IMR-90 (cell line): ENCODE results near the gene POLR2M. TPM values are rescaled to one million over a fixed set of nuclear protein-coding genes. Genes with fewer than 3 reads are reported as not detected.

Experiments used
- ATAC-seq: fragments of 200-7000 bp; cut with Tn5 transposase; 2 replicates; pipeline ENCODE4 v1.9.1; 2020; ENCODE audit warnings: low read depth, mild to moderate bottlenecking, moderate library complexity
- BruUV-seq: library from RNA; stranded (reverse); fragments of 400-500 nt; replicated peaks from 2 replicates; lab custom pipeline; 2021; lab: Mats Ljungman, UMichigan
- CTCF ChIA-PET: fragments of 300-600 bp; formaldehyde crosslinking; extraction: SDS; loops from one replicate; lab custom pipeline; 2021; ENCODE audit warnings: antibody characterized with exemption; lab: Yijun Ruan, JAX
- POLR2A ChIA-PET: fragments of 300-600 bp; sonication (Branson Sonifier 250); formaldehyde crosslinking; loops from one replicate; lab custom pipeline; 2022; ENCODE audit warnings: antibody characterized with exemption; ENCODE audit not compliant: unreplicated experiment; lab: Charles Lee
- DNase-seq: peaks from one replicate; pipeline ENCODE4 v3.0.0; 2013
- H2AFZ ChIP-seq: replicated peaks from 2 replicates; pipeline ENCODE3; 2013; ENCODE audit warnings: low read length, mild to moderate bottlenecking; ENCODE audit not compliant: poor library complexity
- H2AK5ac ChIP-seq: 2 replicates; pipeline ENCODE4 v1.6.1; 2013; ENCODE audit warnings: low read depth, low read length, inconsistent platforms
- H2AK9ac ChIP-seq: replicated peaks from 2 replicates; pipeline ENCODE3; 2013; ENCODE audit warnings: mild to moderate bottlenecking, low read depth, low read length, moderate library complexity; ENCODE audit not compliant: poor library complexity
- H2BK120ac ChIP-seq: 2 replicates; pipeline ENCODE4 v1.6.1; 2013; ENCODE audit warnings: low read depth, low read length, inconsistent platforms
- H2BK15ac ChIP-seq: 3 replicates; pipeline ENCODE4 v1.6.1; 2013; ENCODE audit warnings: low read depth, low read length, inconsistent platforms
- H2BK20ac ChIP-seq: 2 replicates; pipeline ENCODE4 v1.6.1; 2013; ENCODE audit warnings: low read depth, mild to moderate bottlenecking, inconsistent platforms, low read length, moderate library complexity
- H2BK5ac ChIP-seq: 2 replicates; pipeline ENCODE4 v1.6.1; 2013; ENCODE audit warnings: mild to moderate bottlenecking, low read depth, low read length, inconsistent platforms; ENCODE audit not compliant: poor library complexity, severe bottlenecking
- H3K14ac ChIP-seq: replicated peaks from 2 replicates; pipeline ENCODE4 v1.6.1; 2013; ENCODE audit warnings: low read depth, low read length, inconsistent platforms
- H3K18ac ChIP-seq: 2 replicates; pipeline ENCODE4 v1.6.1; 2013; ENCODE audit warnings: low read depth, low read length, control low read depth
- H3K23ac ChIP-seq: 2 replicates; pipeline ENCODE4 v1.6.1; 2013; ENCODE audit warnings: low read depth, low read length, inconsistent platforms
- H3K27ac ChIP-seq: 2 replicates; pipeline ENCODE4 v1.5.1; 2013; ENCODE audit warnings: mild to moderate bottlenecking, control low read depth, low read length; ENCODE audit not compliant: insufficient read depth
- H3K27me3 ChIP-seq: 2 replicates; pipeline ENCODE4 v1.6.1; 2013; ENCODE audit warnings: low read length; ENCODE audit not compliant: control insufficient read depth, insufficient read depth
- H3K36me3 ChIP-seq: 2 replicates; pipeline ENCODE4 v1.6.1; 2013; ENCODE audit warnings: low read length, mixed read lengths; ENCODE audit not compliant: control insufficient read depth, insufficient read depth
- H3K4ac ChIP-seq: 2 replicates; pipeline ENCODE4 v1.6.1; 2013; ENCODE audit warnings: low read depth, low read length, inconsistent platforms
- H3K4me1 ChIP-seq: 2 replicates; pipeline ENCODE4 v1.6.1; 2013; ENCODE audit warnings: low read length, mixed read lengths; ENCODE audit not compliant: control insufficient read depth, insufficient read depth
- H3K4me2 ChIP-seq: 2 replicates; pipeline ENCODE4 v1.6.1; 2013; ENCODE audit warnings: low read depth, mild to moderate bottlenecking, control low read depth, low read length, moderate library complexity
- H3K4me3 ChIP-seq: 2 replicates; pipeline ENCODE4 v1.5.1; 2013; ENCODE audit warnings: low read depth, mild to moderate bottlenecking, control low read depth, low read length, moderate library complexity; ENCODE audit not compliant: insufficient read depth
- H3K56ac ChIP-seq: 2 replicates; pipeline ENCODE4 v1.6.1; 2013; ENCODE audit warnings: low read length, inconsistent platforms; ENCODE audit not compliant: insufficient read depth; ENCODE audit errors: extremely low read depth
- H3K79me1 ChIP-seq, 2 experiments: 2 replicates each; pipeline ENCODE4 v1.6.1; 2013; ENCODE audit warnings: low read length in 2 of 2, inconsistent platforms in 1 of 2, low read depth in 1 of 2
- H3K9ac ChIP-seq: 2 replicates; pipeline ENCODE4 v1.6.1; 2013; ENCODE audit warnings: low read depth, low read length, control low read depth
- H3K9me1 ChIP-seq: 2 replicates; pipeline ENCODE4 v1.6.1; 2013; ENCODE audit warnings: low read length, inconsistent platforms; ENCODE audit not compliant: insufficient read depth
- H3K9me3 ChIP-seq: 2 replicates; pipeline ENCODE4 v1.6.1; 2013; ENCODE audit warnings: low read length; ENCODE audit not compliant: control insufficient read depth, insufficient read depth
- H4K20me1 ChIP-seq: 2 replicates; pipeline ENCODE4 v1.6.1; 2013; ENCODE audit warnings: low read length, inconsistent platforms; ENCODE audit not compliant: insufficient read depth
- H4K5ac ChIP-seq: 2 replicates; pipeline ENCODE4 v1.6.1; 2013; ENCODE audit warnings: mild to moderate bottlenecking, low read depth, low read length, control low read depth
- H4K8ac ChIP-seq, 2 experiments: 2 replicates each; pipeline ENCODE4 v1.6.1; 2013; ENCODE audit warnings: low read depth in 2 of 2, low read length in 2 of 2, control low read depth in 1 of 2, inconsistent platforms in 1 of 2
- H4K91ac ChIP-seq: 2 replicates; pipeline ENCODE4 v1.6.1; 2013; ENCODE audit warnings: low read depth, low read length, inconsistent platforms; ENCODE audit not compliant: insufficient read depth
- BHLHE40 ChIP-seq: fragments of 150-350 bp; IDR thresholded peaks from 2 replicates; pipeline ENCODE4 v1.6.1; 2016; ENCODE audit warnings: mild to moderate bottlenecking, low read depth, low read length
- CEBPB ChIP-seq: IDR thresholded peaks from 2 replicates; pipeline ENCODE4 v1.6.1; 2012; ENCODE audit warnings: low read depth, low read length, improper control_type of control experiment
- MAFK ChIP-seq: IDR thresholded peaks from 2 replicates; pipeline ENCODE4 v1.6.1; 2012; ENCODE audit warnings: low read depth, low read length, improper control_type of control experiment
- WGBS, 2 experiments: methylation state at CpG; one replicate each; pipeline versions ENCODE4 v1.1.5 to v1.1.7; 2013; ENCODE audit warnings: missing lambda C conversion rate in 2 of 2; ENCODE audit not compliant: insufficient read length in 1 of 2; ENCODE audit errors: extremely low coverage in 2 of 2; 5-methylcytosine and 5-hydroxymethylcytosine counted together
- dilution Hi-C: fragments of 300-500 bp; cut with HindIII; formaldehyde crosslinking; loops from one replicate; pipeline ENCODE4 v1.14.3; 2018; ENCODE audit warnings: low sequenced_read_pairs; ENCODE audit not compliant: unreplicated experiment
- in situ Hi-C: fragments of 300-500 bp; cut with MboI; formaldehyde crosslinking; loops from 3 replicates; pipeline ENCODE4 v1.14.3; 2019; ENCODE audit warnings: low sequenced_read_pairs, inconsistent platforms, mixed read lengths
- intact Hi-C: fragments of 100-400 bp; cut with micrococcal nuclease; formaldehyde crosslinking; loops from 2 replicates; pipeline ENCODE4 v1.10.0; 2022
- polyA plus RNA-seq, 3 experiments: library from polyadenylated mRNA; depleted of rRNA; stranded (reverse); fragments of >200 nt; gene quantifications; 2 replicates each; pipeline ENCODE4 v1.2.3, GENCODE V29; 2012; ENCODE audit warnings: low replicate concordance in 1 of 3
- total RNA-seq: library from RNA; depleted of rRNA; stranded (reverse); fragments of >200 nt; gene quantifications from 2 replicates; pipeline ENCODE4 v1.2.3, GENCODE V29; 2012

POLR2M gene
- total and polyA plus RNA-seq, 2 of the 4 experiments (the other 2 are of a cell fraction): 60.8 to 117 TPM

GRCh38 chr15:57690341-57690966, 16.1 kb upstream of the POLR2M start:
- no peak overlapping the region for H2BK20ac ChIP-seq
- H3K36me3 ChIP-seq: no peaks in the 10 kb centered on the region
- no peaks in the 10 kb centered on the region for H3K79me1 ChIP-seq
- H3K14ac ChIP-seq: no peak overlapping the region
- WGBS, 2 experiments: 84% methylated on average over 5 of the region's 6 CpGs; no CpG with 5 or more reads in 1 of the 2 experiments
- no TSS peak for BruUV-seq
- no peak overlapping the region for H3K56ac ChIP-seq
- H3K27ac ChIP-seq: no peak overlapping the region
- no peaks in the 10 kb centered on the region for H3K9me3 ChIP-seq
- H2BK120ac ChIP-seq: no peak overlapping the region
- TF ChIP-seq MAFK (no peak), BHLHE40 (no peak), CEBPB (no peak)
- no peak overlapping the region for H2AK9ac ChIP-seq
- H2AFZ ChIP-seq: no peak overlapping the region
- no peak overlapping the region for H4K8ac ChIP-seq
- H3K9ac ChIP-seq: no peak overlapping the region
- ChIA-PET CTCF (no interaction called here), POLR2A (no interaction called here)
- no peaks in the 10 kb centered on the region; the same call in 1 of the 2 replicates for H3K27me3 ChIP-seq
- no peaks in the 10 kb centered on the region for H3K9me1 ChIP-seq
- ATAC-seq: no peak
- in situ Hi-C loops (no loop called here), intact Hi-C loops (no loop called here), dilution Hi-C loops (no loop called here)
- H4K91ac ChIP-seq: no peak overlapping the region
- no peaks in the 10 kb centered on the region for H4K20me1 ChIP-seq
- no peak overlapping the region for H3K23ac ChIP-seq
- no peaks in the 10 kb centered on the region for H3K4me1 ChIP-seq
- H2BK5ac ChIP-seq: no peak overlapping the region
- no peak overlapping the region for H3K4me3 ChIP-seq
- H2BK15ac ChIP-seq: no peak overlapping the region
- H3K4me2 ChIP-seq: no peak overlapping the region
- H4K5ac ChIP-seq: no peak overlapping the region
- no peak overlapping the region for H3K18ac ChIP-seq
- no peak overlapping the region for H2AK5ac ChIP-seq
- H3K4ac ChIP-seq: no peak overlapping the region
- DNase-seq: no peak
